HCT116 (cell line): ENCODE data around the gene KRT82. TPM values are rescaled to one million over a fixed set of nuclear protein-coding genes. Genes with fewer than 3 reads are reported as not detected.
"Not testable (repeated sequence)": the region's sequence is repeated elsewhere in the genome, so short reads cannot be mapped to it uniquely, and the experiment has no call there.

ENCODE experiments used
- ATAC-seq: fragments of 200-7000 bp; cut with Tn5 transposase; 2 replicates; pipeline ENCODE4 v1.9.1; 2020; ENCODE audit warnings: mild to moderate bottlenecking, moderate library complexity
- BruUV-seq: library from RNA; stranded (reverse); fragments of 400-500 nt; replicated peaks from 2 replicates; lab custom pipeline; 2021; lab: Mats Ljungman, UMichigan
- CTCF ChIA-PET: fragments of 300-600 bp; sonication (Branson Sonifier 250); formaldehyde crosslinking; loops from one replicate; lab custom pipeline; 2021; ENCODE audit warnings: antibody characterized with exemption; lab: Charles Lee
- POLR2A ChIA-PET: fragments of 300-600, 350-600 bp; sonication (Branson Sonifier 250); formaldehyde crosslinking; loops from one replicate; lab custom pipeline; 2021; ENCODE audit warnings: antibody characterized with exemption; lab: Charles Lee
- RAD21 ChIA-PET, 2 experiments: fragments of 300-600 bp; sonication (Branson Sonifier 250); formaldehyde crosslinking; loops; one replicate each; lab custom pipeline; 2023; ENCODE audit warnings: low total read pairs in 2 of 2; ENCODE audit not compliant: uncharacterized antibody in 2 of 2, unreplicated experiment in 2 of 2, low non-redundant PET in 1 of 2; lab: Charles Lee
- DNase-seq: peaks from one replicate; pipeline ENCODE4 v3.0.0-alpha.2; 2010; ENCODE audit warnings: low read depth, low spot score
- H2AFZ ChIP-seq: fragments of 200-600 bp; shearing (Covaris generic), sonication (generic); 2 replicates; pipeline ENCODE4 v1.6.1; 2017; ENCODE audit warnings: low read depth, mixed run types, mixed read lengths, antibody characterized with exemption, low read length; ENCODE audit not compliant: poor library complexity, severe bottlenecking
- H3K27ac ChIP-seq: 2 replicates; pipeline ENCODE4 v1.5.1; 2012; ENCODE audit warnings: low read depth, low read length
- H3K27me3 ChIP-seq: fragments of 200-600 bp; sonication (generic); 2 replicates; pipeline ENCODE4 v1.6.1; 2016; ENCODE audit warnings: mixed run types, low read length, mixed read lengths; ENCODE audit not compliant: insufficient read depth
- H3K36me3 ChIP-seq, 2 experiments: fragments of 200-500 bp in 1 of 2; fragments of 200-600 bp in 1 of 2; sonication (Bioruptor generic) in 1 of 2; sonication (generic) in 1 of 2; 2 replicates each; pipeline versions ENCODE4 v1.5.1 to v1.6.1; 2014 to 2016; ENCODE audit warnings: low read length in 2 of 2, inconsistent platforms in 1 of 2, mixed read lengths in 1 of 2, mixed run types in 1 of 2; ENCODE audit not compliant: insufficient read depth in 2 of 2, control insufficient read depth in 1 of 2
- H3K4me1 ChIP-seq, 2 experiments: fragments of 200-600 bp in 1 of 2; sonication (generic) in 1 of 2; 2 replicates each; pipeline versions ENCODE4 v1.5.1 to v1.6.1; 2012 to 2017; ENCODE audit warnings: low read length in 2 of 2, inconsistent platforms in 1 of 2, mild to moderate bottlenecking in 1 of 2, mixed read lengths in 1 of 2, mixed run types in 1 of 2, moderate library complexity in 1 of 2; ENCODE audit not compliant: insufficient read depth in 2 of 2, control insufficient read depth in 1 of 2
- H3K4me2 ChIP-seq: fragments of 200-600 bp; sonication (generic); 2 replicates; pipeline ENCODE4 v1.6.1; 2017; ENCODE audit warnings: mixed run types, low read length, mixed read lengths
- H3K4me3 ChIP-seq, 2 experiments: fragments of 200-600 bp in 1 of 2; sonication (generic) in 1 of 2; replicated peaks in 1 of 2; 2 replicates each; pipeline ENCODE4 v1.5.1; 2011 to 2016; ENCODE audit warnings: low read length in 2 of 2, control low read depth in 1 of 2, low read depth in 1 of 2, mild to moderate bottlenecking in 1 of 2, mixed read lengths in 1 of 2, mixed run types in 1 of 2
- H3K79me2 ChIP-seq: fragments of 200-600 bp; sonication (generic); 2 replicates; pipeline ENCODE4 v1.6.1; 2017; ENCODE audit warnings: mild to moderate bottlenecking, mixed run types, low read length, moderate library complexity, mixed read lengths; ENCODE audit not compliant: insufficient read depth
- H3K9ac ChIP-seq: fragments of 200-600 bp; sonication (generic); 2 replicates; pipeline ENCODE4 v1.6.1; 2016; ENCODE audit warnings: low read length, mixed read lengths
- H3K9me2 ChIP-seq: fragments of 200-600 bp; sonication (generic), shearing (Covaris generic); 2 replicates; pipeline ENCODE4 v1.6.1; 2017; ENCODE audit warnings: mixed run types, mild to moderate bottlenecking, moderate library complexity; ENCODE audit not compliant: insufficient read depth
- H3K9me3 ChIP-seq, 2 experiments: fragments of 200-500 bp in 1 of 2; fragments of 200-600 bp in 1 of 2; sonication (Bioruptor generic) in 1 of 2; sonication (generic) in 1 of 2; 2 replicates each; pipeline ENCODE4 v1.6.1; 2014 to 2017; ENCODE audit warnings: low read length in 2 of 2, mixed read lengths in 2 of 2, inconsistent platforms in 1 of 2, low read depth in 1 of 2, mild to moderate bottlenecking in 1 of 2, mixed run types in 1 of 2, moderate library complexity in 1 of 2; ENCODE audit not compliant: control insufficient read depth in 1 of 2, insufficient read depth in 1 of 2
- H4K20me1 ChIP-seq: fragments of 200-600 bp; sonication (generic), shearing (Covaris generic); 2 replicates; pipeline ENCODE4 v1.6.1; 2017; ENCODE audit warnings: mixed run types, mild to moderate bottlenecking, moderate library complexity; ENCODE audit not compliant: insufficient read depth
- CBX3 ChIP-seq: IDR thresholded peaks from 2 replicates; pipeline ENCODE4 v1.6.1; 2012; ENCODE audit warnings: low read depth
- CEBPB ChIP-seq: IDR thresholded peaks from 2 replicates; pipeline ENCODE4 v1.6.1; 2012; ENCODE audit warnings: low read depth
- CTCF ChIP-seq, 3 experiments: fragments of 200-600 bp in 1 of 3; sonication (generic) in 1 of 3; IDR thresholded peaks in 2 of 3; conservative IDR thresholded peaks in 1 of 3; 2 replicates each; pipeline ENCODE4 v1.5.1; 2012 to 2017; ENCODE audit warnings: low read depth in 2 of 3, low read length in 2 of 3, antibody characterized with exemption in 1 of 3, borderline replicate concordance in 1 of 3, control low read depth in 1 of 3, mild to moderate bottlenecking in 1 of 3, mixed read lengths in 1 of 3, mixed run types in 1 of 3, moderate library complexity in 1 of 3; ENCODE audit not compliant: insufficient read depth in 1 of 3
- POLR2A ChIP-seq: IDR thresholded peaks from 2 replicates; pipeline ENCODE4 v1.7.0; 2011; ENCODE audit warnings: borderline replicate concordance; ENCODE audit not compliant: insufficient read depth, insufficient read length; ENCODE audit errors: extremely low read depth
- ZFX ChIP-seq: fragments of 450-650 bp; IDR thresholded peaks from 2 replicates; pipeline ENCODE4 v1.6.1; 2017
- intact Hi-C: fragments of 100-400 bp; cut with micrococcal nuclease; formaldehyde crosslinking; loops from 2 replicates; pipeline ENCODE4 v1.10.0; 2022
- total RNA-seq: library from RNA; stranded (reverse); gene quantifications from one replicate; pipeline ENCODE4 v1.2.1, GENCODE V29; 2021; ENCODE audit not compliant: unreplicated experiment

The KRT82 gene
- total RNA-seq, 1 experiment from 2014 or later, result not detected

- no peak for TF ChIP-seq CBX3
- no peak for TF ChIP-seq CEBPB
- TF ChIP-seq POLR2A, result no peak
- TF ChIP-seq ZFX, result no peak
- no peak for TF ChIP-seq CTCF (IDR thresholded peaks at IDR 0.05 in 2 of 3, conservative IDR thresholded peaks at IDR 0.05 in 1 of 3; ENCODE audit: borderline replicate concordance in 1 of 3, insufficient read depth in 1 of 3, low read depth in 2 of 3, low read length in 2 of 3)
These were observed 7.1 kb upstream of the KRT82 start (continued) for GRCh38 chr12:52413202-52413601.

- no peak overlapping the region for H2AFZ ChIP-seq
- H3K27me3 ChIP-seq, result no peaks in the 10 kb centered on the region
- ChIA-PET POLR2A (no interaction called here), CTCF (interaction anchor here (1.2 to 2.5 kb wide), 2 partner anchors 16 to 44 kb away, joined by 3 to 12 read pairs; no protein-coding TSS in a partner anchor), RAD21 (no interaction called here)
- DNase-seq (no peak), ATAC-seq (no peak)
- H3K27ac ChIP-seq, result no peak overlapping the region
- no peak overlapping the region for H3K4me2 ChIP-seq
- no peaks in the 10 kb centered on the region for H4K20me1 ChIP-seq
- H3K36me3 ChIP-seq, result no peaks in the 10 kb centered on the region
- no peaks in the 10 kb centered on the region for H3K79me2 ChIP-seq
- intact Hi-C loops, result no loop called here
- H3K9ac ChIP-seq, result no peak overlapping the region
- no peaks in the 10 kb centered on the region for H3K9me3 ChIP-seq
- no TSS peak for BruUV-seq
- H3K4me3 ChIP-seq, result no peak overlapping the region
- H3K4me1 ChIP-seq, result peaks cover 0 to 18% of the 10 kb centered on the region in 2 experiments; a peak in 1 of 4 replicates
- TF ChIP-seq CBX3, result no peak
- TF ChIP-seq, all 23 proteins: peak for 0
- no peaks in the 10 kb centered on the region for H3K9me2 ChIP-seq
These were observed 5.7 kb upstream of the KRT82 start for GRCh38 chr12:52411815-52412214.

- H3K9ac ChIP-seq, DNase-seq, H3K27ac ChIP-seq, BruUV-seq, intact Hi-C loops, POLR2A ChIA-PET, H3K79me2 ChIP-seq, H2AFZ ChIP-seq, H3K4me2 ChIP-seq, H3K9me3 ChIP-seq, CTCF ChIA-PET, H3K36me3 ChIP-seq, H4K20me1 ChIP-seq, RAD21 ChIA-PET, H3K27me3 ChIP-seq, ATAC-seq, H3K4me3 ChIP-seq, H3K9me2 ChIP-seq: not testable (repeated sequence)
- peaks cover 0 to 11% of the 10 kb centered on the region in 2 experiments; a peak in 1 of 4 replicates for H3K4me1 ChIP-seq
These were observed 4.6 kb upstream of the KRT82 start for GRCh38 chr12:52410589-52411248.
